Measurements from ENCODE around the gene NRXN3.

Gene NRXN3

GRCh38 chr14:79530555-79530954 lies 1360.4 kb downstream of the NRXN3 start:
- Histone ChIP-seq H3K9me3 (ENCODE audit: control insufficient read depth in 5 of 5, low read length in 5 of 5) (no peaks in the 10 kb centered on the region), H3K4me3 (ENCODE audit: low read depth in 1 of 5, low read length in 5 of 5) (no peak overlapping the region), H3K27me3 (ENCODE audit: control insufficient read depth in 5 of 5, insufficient read depth in 4 of 5, low read length in 5 of 5) (no peaks in the 10 kb centered on the region), H3K36me3 (ENCODE audit: control insufficient read depth in 5 of 5, insufficient read depth in 5 of 5, low read length in 5 of 5) (no peaks in the 10 kb centered on the region), H3K4me1 (ENCODE audit: control insufficient read depth in 5 of 5, insufficient read depth in 5 of 5, low read length in 5 of 5) (no peaks in the 10 kb centered on the region), H3K27ac (ENCODE audit: low read depth, low read length) (no peak overlapping the region), H3K9ac (ENCODE audit: low read length in 5 of 5) (no peak overlapping the region)

- Histone ChIP-seq H3K4me3 (ENCODE audit: low read depth in 1 of 5, low read length in 5 of 5) (no peak overlapping the region), H3K9ac (ENCODE audit: low read length in 5 of 5) (no peak overlapping the region), H3K9me3 (ENCODE audit: control insufficient read depth in 5 of 5, low read length in 5 of 5) (no peaks in the 10 kb centered on the region), H3K27ac (ENCODE audit: low read depth, low read length) (no peak overlapping the region), H3K4me1 (ENCODE audit: control insufficient read depth in 5 of 5, insufficient read depth in 5 of 5, low read length in 5 of 5) (no peaks in the 10 kb centered on the region), H3K36me3 (ENCODE audit: control insufficient read depth in 5 of 5, insufficient read depth in 5 of 5, low read length in 5 of 5) (no peaks in the 10 kb centered on the region), H3K27me3 (ENCODE audit: control insufficient read depth in 5 of 5, insufficient read depth in 4 of 5, low read length in 5 of 5) (no peaks in the 10 kb centered on the region)
These were observed 1364.7 kb downstream of the NRXN3 start for GRCh38 chr14:79534703-79535353.

- Histone ChIP-seq H3K36me3 (ENCODE audit: control insufficient read depth in 5 of 5, insufficient read depth in 5 of 5, low read length in 5 of 5) (no peaks in the 10 kb centered on the region), H3K9ac (ENCODE audit: low read length in 5 of 5) (no peak overlapping the region), H3K4me3 (ENCODE audit: low read depth in 1 of 5, low read length in 5 of 5) (no peak overlapping the region), H3K27ac (ENCODE audit: low read depth, low read length) (no peak overlapping the region), H3K9me3 (ENCODE audit: control insufficient read depth in 5 of 5, low read length in 5 of 5) (no peaks in the 10 kb centered on the region), H3K4me1 (ENCODE audit: control insufficient read depth in 5 of 5, insufficient read depth in 5 of 5, low read length in 5 of 5) (no peaks in the 10 kb centered on the region), H3K27me3 (ENCODE audit: control insufficient read depth in 5 of 5, insufficient read depth in 4 of 5, low read length in 5 of 5) (no peaks in the 10 kb centered on the region)
These were observed 1370.2 kb downstream of the NRXN3 start for GRCh38 chr14:79540394-79540793.

- Histone ChIP-seq H3K4me1 (ENCODE audit: control insufficient read depth in 5 of 5, insufficient read depth in 5 of 5, low read length in 5 of 5) (no peaks in the 10 kb centered on the region), H3K9ac (ENCODE audit: low read length in 5 of 5) (no peak overlapping the region), H3K9me3 (ENCODE audit: control insufficient read depth in 5 of 5, low read length in 5 of 5) (no peaks in the 10 kb centered on the region), H3K36me3 (ENCODE audit: control insufficient read depth in 5 of 5, insufficient read depth in 5 of 5, low read length in 5 of 5) (no peaks in the 10 kb centered on the region), H3K4me3 (ENCODE audit: low read depth in 1 of 5, low read length in 5 of 5) (no peak overlapping the region), H3K27me3 (ENCODE audit: control insufficient read depth in 5 of 5, insufficient read depth in 4 of 5, low read length in 5 of 5) (no peaks in the 10 kb centered on the region), H3K27ac (ENCODE audit: low read depth, low read length) (no peak overlapping the region)
These were observed 1371.9 kb downstream of the NRXN3 start for GRCh38 chr14:79542121-79542520.

- H3K27ac ChIP-seq (ENCODE audit: low read depth, low read length): no peak overlapping the region
- H3K36me3 ChIP-seq (ENCODE audit: control insufficient read depth in 5 of 5, insufficient read depth in 5 of 5, low read length in 5 of 5): no peaks in the 10 kb centered on the region
- H3K9me3 ChIP-seq (ENCODE audit: control insufficient read depth in 5 of 5, low read length in 5 of 5): no peaks in the 10 kb centered on the region
- H3K4me1 ChIP-seq (ENCODE audit: control insufficient read depth in 5 of 5, insufficient read depth in 5 of 5, low read length in 5 of 5): no peaks in the 10 kb centered on the region
- H3K27me3 ChIP-seq (ENCODE audit: control insufficient read depth in 5 of 5, insufficient read depth in 4 of 5, low read length in 5 of 5): no peaks in the 10 kb centered on the region
- H3K4me3 ChIP-seq (ENCODE audit: low read depth in 1 of 5, low read length in 5 of 5): no peak overlapping the region
- no peak overlapping the region for H3K9ac ChIP-seq (ENCODE audit: low read length in 5 of 5)
These were observed 1373.2 kb downstream of the NRXN3 start for GRCh38 chr14:79543348-79543747.

- H3K9ac ChIP-seq (ENCODE audit: low read length in 5 of 5): no peak overlapping the region
These were observed 1374.0 kb downstream of the NRXN3 start for GRCh38 chr14:79543967-79544697.

GRCh38 chr14:79544698-79545070 lies 1374.5 kb downstream of the NRXN3 start:
- no peak overlapping the region for H3K9ac ChIP-seq (ENCODE audit: low read length in 5 of 5)
- no peaks in the 10 kb centered on the region for H3K27me3 ChIP-seq (ENCODE audit: control insufficient read depth in 5 of 5, insufficient read depth in 4 of 5, low read length in 5 of 5)
- H3K4me3 ChIP-seq (ENCODE audit: low read depth in 1 of 5, low read length in 5 of 5): no peak overlapping the region
- no peaks in the 10 kb centered on the region for H3K36me3 ChIP-seq (ENCODE audit: control insufficient read depth in 5 of 5, insufficient read depth in 5 of 5, low read length in 5 of 5)
- H3K9me3 ChIP-seq (ENCODE audit: control insufficient read depth in 5 of 5, low read length in 5 of 5): no peaks in the 10 kb centered on the region
- no peaks in the 10 kb centered on the region for H3K4me1 ChIP-seq (ENCODE audit: control insufficient read depth in 5 of 5, insufficient read depth in 5 of 5, low read length in 5 of 5)
- H3K27ac ChIP-seq (ENCODE audit: low read depth, low read length): no peak overlapping the region

More at GRCh38 chr14:79543967-79544697, 1374.0 kb downstream of the NRXN3 start:
- H3K4me3 ChIP-seq (ENCODE audit: low read depth in 1 of 5, low read length in 5 of 5): no peak overlapping the region
- no peak overlapping the region for H3K27ac ChIP-seq (ENCODE audit: low read depth, low read length)
- H3K27me3 ChIP-seq (ENCODE audit: control insufficient read depth in 5 of 5, insufficient read depth in 4 of 5, low read length in 5 of 5): no peaks in the 10 kb centered on the region
- no peaks in the 10 kb centered on the region for H3K36me3 ChIP-seq (ENCODE audit: control insufficient read depth in 5 of 5, insufficient read depth in 5 of 5, low read length in 5 of 5)
- no peaks in the 10 kb centered on the region for H3K9me3 ChIP-seq (ENCODE audit: control insufficient read depth in 5 of 5, low read length in 5 of 5)
- H3K4me1 ChIP-seq (ENCODE audit: control insufficient read depth in 5 of 5, insufficient read depth in 5 of 5, low read length in 5 of 5): no peaks in the 10 kb centered on the region

- Histone ChIP-seq H3K4me3 (ENCODE audit: low read depth in 1 of 5, low read length in 5 of 5) (no peak overlapping the region), H3K9ac (ENCODE audit: low read length in 5 of 5) (no peak overlapping the region), H3K4me1 (ENCODE audit: control insufficient read depth in 5 of 5, insufficient read depth in 5 of 5, low read length in 5 of 5) (no peaks in the 10 kb centered on the region), H3K36me3 (ENCODE audit: control insufficient read depth in 5 of 5, insufficient read depth in 5 of 5, low read length in 5 of 5) (no peaks in the 10 kb centered on the region), H3K27me3 (ENCODE audit: control insufficient read depth in 5 of 5, insufficient read depth in 4 of 5, low read length in 5 of 5) (no peaks in the 10 kb centered on the region), H3K27ac (ENCODE audit: low read depth, low read length) (no peak overlapping the region), H3K9me3 (ENCODE audit: control insufficient read depth in 5 of 5, low read length in 5 of 5) (no peaks in the 10 kb centered on the region)
These were observed 1378.7 kb downstream of the NRXN3 start for GRCh38 chr14:79548836-79549235.

GRCh38 chr14:79549515-79549914 lies 1379.3 kb downstream of the NRXN3 start:
- Histone ChIP-seq H3K4me3 (ENCODE audit: low read depth in 1 of 5, low read length in 5 of 5) (no peak overlapping the region), H3K27ac (ENCODE audit: low read depth, low read length) (no peak overlapping the region), H3K9me3 (ENCODE audit: control insufficient read depth in 5 of 5, low read length in 5 of 5) (no peaks in the 10 kb centered on the region), H3K9ac (ENCODE audit: low read length in 5 of 5) (no peak overlapping the region), H3K36me3 (ENCODE audit: control insufficient read depth in 5 of 5, insufficient read depth in 5 of 5, low read length in 5 of 5) (no peaks in the 10 kb centered on the region), H3K4me1 (ENCODE audit: control insufficient read depth in 5 of 5, insufficient read depth in 5 of 5, low read length in 5 of 5) (no peaks in the 10 kb centered on the region), H3K27me3 (ENCODE audit: control insufficient read depth in 5 of 5, insufficient read depth in 4 of 5, low read length in 5 of 5) (no peaks in the 10 kb centered on the region)

GRCh38 chr14:79551523-79551922 lies 1381.3 kb downstream of the NRXN3 start:
- H3K9me3 ChIP-seq (ENCODE audit: control insufficient read depth in 5 of 5, low read length in 5 of 5): no peaks in the 10 kb centered on the region
- H3K4me3 ChIP-seq (ENCODE audit: low read depth in 1 of 5, low read length in 5 of 5): no peak overlapping the region
- no peaks in the 10 kb centered on the region for H3K4me1 ChIP-seq (ENCODE audit: control insufficient read depth in 5 of 5, insufficient read depth in 5 of 5, low read length in 5 of 5)
- no peak overlapping the region for H3K9ac ChIP-seq (ENCODE audit: low read length in 5 of 5)
- no peaks in the 10 kb centered on the region for H3K36me3 ChIP-seq (ENCODE audit: control insufficient read depth in 5 of 5, insufficient read depth in 5 of 5, low read length in 5 of 5)
- H3K27ac ChIP-seq (ENCODE audit: low read depth, low read length): no peak overlapping the region
- H3K27me3 ChIP-seq (ENCODE audit: control insufficient read depth in 5 of 5, insufficient read depth in 4 of 5, low read length in 5 of 5): no peaks in the 10 kb centered on the region
